ENCODE results near the gene PPP2R5C.

The PPP2R5C gene

GRCh38 chr14:101840649-101841369 lies 79.3 kb downstream of the PPP2R5C start:
- DNase-seq (ENCODE audit: low read depth, low spot score): no peak

- DNase-seq (ENCODE audit: low read depth, low spot score): no peak
These were observed 81.5 kb downstream of the PPP2R5C start for GRCh38 chr14:101843038-101843437.

GRCh38 chr14:101843665-101844064 lies 82.2 kb downstream of the PPP2R5C start:
- no peak for DNase-seq (ENCODE audit: low read depth, low spot score)

- no peak for DNase-seq (ENCODE audit: low read depth, low spot score)
These were observed 82.7 kb downstream of the PPP2R5C start for GRCh38 chr14:101844219-101844618.

- DNase-seq (ENCODE audit: low read depth, low spot score): no peak
These were observed 83.2 kb downstream of the PPP2R5C start for GRCh38 chr14:101844751-101845150.

GRCh38 chr14:101845496-101845895 lies 84.0 kb downstream of the PPP2R5C start:
- no peak for DNase-seq (ENCODE audit: low read depth, low spot score)

- no peak for DNase-seq (ENCODE audit: low read depth, low spot score)
These were observed 84.4 kb downstream of the PPP2R5C start for GRCh38 chr14:101845896-101846295.

- no peak for DNase-seq (ENCODE audit: low read depth, low spot score)
These were observed 87.6 kb downstream of the PPP2R5C start for GRCh38 chr14:101849125-101849524.

GRCh38 chr14:101849640-101850039 lies 88.1 kb downstream of the PPP2R5C start:
- DNase-seq (ENCODE audit: low read depth, low spot score): no peak

GRCh38 chr14:101851183-101851582 lies 89.7 kb downstream of the PPP2R5C start:
- DNase-seq (ENCODE audit: low read depth, low spot score): no peak

GRCh38 chr14:101851736-101852405 lies 90.4 kb downstream of the PPP2R5C start:
- DNase-seq (ENCODE audit: low read depth, low spot score): no peak

- DNase-seq (ENCODE audit: low read depth, low spot score): no peak
These were observed 91.3 kb downstream of the PPP2R5C start for GRCh38 chr14:101852785-101853184.

GRCh38 chr14:101853455-101854018 lies 92.0 kb downstream of the PPP2R5C start:
- DNase-seq (ENCODE audit: low read depth, low spot score): no peak

- DNase-seq (ENCODE audit: low read depth, low spot score): no peak
These were observed 92.9 kb downstream of the PPP2R5C start for GRCh38 chr14:101854366-101854765.

GRCh38 chr14:101855958-101856357 lies 94.4 kb downstream of the PPP2R5C start:
- DNase-seq (ENCODE audit: low read depth, low spot score): no peak

- DNase-seq (ENCODE audit: low read depth, low spot score): no peak
These were observed 95.0 kb downstream of the PPP2R5C start for GRCh38 chr14:101856536-101856935.

- DNase-seq (ENCODE audit: low read depth, low spot score): no peak
These were observed 95.7 kb downstream of the PPP2R5C start for GRCh38 chr14:101857226-101857625.

- no peak for DNase-seq (ENCODE audit: low read depth, low spot score)
These were observed 97.5 kb downstream of the PPP2R5C start for GRCh38 chr14:101858791-101859537.

- no peak for DNase-seq (ENCODE audit: low read depth, low spot score)
These were observed 98.0 kb downstream of the PPP2R5C start for GRCh38 chr14:101859538-101859902.

GRCh38 chr14:101859958-101860357 lies 98.4 kb downstream of the PPP2R5C start:
- DNase-seq (ENCODE audit: low read depth, low spot score): no peak

GRCh38 chr14:101861464-101861863 lies 100.0 kb downstream of the PPP2R5C start:
- no peak for DNase-seq (ENCODE audit: low read depth, low spot score)

- DNase-seq (ENCODE audit: low read depth, low spot score): no peak
These were observed 100.7 kb downstream of the PPP2R5C start for GRCh38 chr14:101862177-101862576.
